HG03469 (cell line): Measurements from ENCODE around the gene SRPRB.

Experiments used
- ATAC-seq: cut with Tn5 transposase; IDR thresholded peaks from one replicate; pipeline ENCODE4 v1.9.1; 2021; ENCODE audit warnings: mild to moderate bottlenecking, moderate library complexity, moderate number of reproducible peaks; ENCODE audit not compliant: unreplicated experiment

The SRPRB gene

GRCh38 chr3:133805702-133806475, at the start of gene SRPRB:
Gene SRPRB (plus strand): TSS chr3:133805815. CDS start chr3:133805849, 34 bp downstream.
- peak; percentile 93 for ATAC-seq

GRCh38 chr3:133756716-133757694, 48.6 kb upstream of the SRPRB start:
- ATAC-seq: no peak

GRCh38 chr3:133757701-133758567, 47.7 kb upstream of the SRPRB start:
- no peak for ATAC-seq

GRCh38 chr3:133758568-133758928, 47.1 kb upstream of the SRPRB start:
- no peak for ATAC-seq

- ATAC-seq: no peak
Measured at GRCh38 chr3:133758964-133759739, 46.5 kb upstream of the SRPRB start.

GRCh38 chr3:133759740-133760305, 45.8 kb upstream of the SRPRB start:
- ATAC-seq: no peak

GRCh38 chr3:133760916-133761315, 44.7 kb upstream of the SRPRB start:
- ATAC-seq: no peak

- ATAC-seq: no peak
Measured at GRCh38 chr3:133761605-133762484, 43.8 kb upstream of the SRPRB start.

- no peak for ATAC-seq
Measured at GRCh38 chr3:133762539-133762938, 43.1 kb upstream of the SRPRB start.

- ATAC-seq: no peak
Measured at GRCh38 chr3:133763797-133764683, 41.6 kb upstream of the SRPRB start.

- ATAC-seq: no peak
Measured at GRCh38 chr3:133765256-133765655, 40.4 kb upstream of the SRPRB start.

GRCh38 chr3:133767607-133768006, 38.0 kb upstream of the SRPRB start:
- ATAC-seq: no peak

GRCh38 chr3:133769536-133769935, 36.1 kb upstream of the SRPRB start:
- ATAC-seq: no peak

GRCh38 chr3:133773732-133774131, 31.9 kb upstream of the SRPRB start:
- no peak for ATAC-seq

- ATAC-seq: no peak
Measured at GRCh38 chr3:133775309-133775708, 30.3 kb upstream of the SRPRB start.

GRCh38 chr3:133775835-133776234, 29.8 kb upstream of the SRPRB start:
- ATAC-seq: no peak

- no peak for ATAC-seq
Measured at GRCh38 chr3:133776794-133777438, 28.7 kb upstream of the SRPRB start.
